GM23338 (cell line): ENCODE data around the gene RAB6A.

Experiments used
- CREB1 ChIP-seq: fragments of 250-450 bp; sonication (Bioruptor Pico); IDR thresholded peaks from 2 replicates; pipeline ENCODE4 v1.5.0; 2020; ENCODE audit warnings: low read depth, mild to moderate bottlenecking, moderate library complexity
- EZH2 ChIP-seq: fragments of 200-600 bp; sonication (generic); IDR thresholded peaks from one replicate; pipeline ENCODE4 v1.8.0; 2017; ENCODE audit warnings: antibody characterized with exemption, mild to moderate bottlenecking, low read depth; ENCODE audit not compliant: unreplicated experiment
- EZH2phosphoT487 ChIP-seq: fragments of 200-600 bp; sonication (generic); IDR thresholded peaks from one replicate; pipeline ENCODE4 v1.8.1; 2018; ENCODE audit warnings: antibody characterized with exemption; ENCODE audit not compliant: unreplicated experiment
- JUNB ChIP-seq: IDR thresholded peaks from one replicate; pipeline ENCODE4 v1.6.1; 2016; ENCODE audit warnings: antibody characterized with exemption; ENCODE audit not compliant: unreplicated experiment
- NANOG ChIP-seq: IDR thresholded peaks from 2 replicates; pipeline ENCODE4 v1.6.1; 2016; ENCODE audit warnings: antibody characterized with exemption, borderline replicate concordance
- POLR2AphosphoS5 ChIP-seq: IDR thresholded peaks from 2 replicates; pipeline ENCODE4 v1.6.1; 2016; ENCODE audit warnings: antibody characterized with exemption, low read depth
- ZNF331 ChIP-seq: fragments of 250-450 bp; sonication (Bioruptor Pico); IDR thresholded peaks from 2 replicates; pipeline ENCODE4 v1.5.0; 2020; ENCODE audit warnings: low read depth, mild to moderate bottlenecking, moderate library complexity
- TF ChIP-seq, protein P1 (sequence below), 2 experiments: fragments of 200-600 bp in 1 of 2; sonication (generic) in 1 of 2; conservative IDR thresholded peaks; 2 replicates each; pipeline versions ENCODE4 v1.5.1 to v1.6.1; 2016 to 2017; ENCODE audit warnings: antibody characterized with exemption in 2 of 2, low read depth in 2 of 2, mild to moderate bottlenecking in 2 of 2, moderate library complexity in 1 of 2
- TF ChIP-seq, protein P2 (sequence below): IDR thresholded peaks from one replicate; pipeline ENCODE4 v1.6.1; 2018; ENCODE audit warnings: antibody characterized with exemption; ENCODE audit not compliant: unreplicated experiment

DNA sequence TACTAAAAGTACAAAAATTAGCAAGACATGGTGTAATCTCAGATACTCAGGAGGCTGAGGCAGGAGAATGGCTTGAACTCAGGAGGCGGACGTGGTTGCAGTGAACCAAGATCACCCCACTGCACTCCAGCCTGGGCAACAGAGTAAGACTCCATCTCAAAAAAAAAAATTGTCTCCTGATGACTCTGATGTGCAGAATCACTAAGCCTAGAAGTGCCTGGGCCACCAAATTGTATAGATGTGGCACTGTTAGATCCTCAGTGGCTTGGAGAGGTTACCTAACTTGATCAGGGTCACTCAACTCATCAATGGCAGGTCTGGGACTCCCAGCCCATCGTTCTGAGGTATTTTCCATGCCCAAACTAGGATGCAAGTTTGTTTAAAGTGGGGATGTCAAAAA is 103.9 kb downstream of the RAB6A start:
- TF ChIP-seq NANOG (no peak), EZH2 (no peak), EZH2phosphoT487 (no peak), POLR2AphosphoS5 (no peak), CREB1 (CRISPR knock-in tag) (no peak), JUNB (no peak), ZNF331 (no peak)
- TF ChIP-seq, protein P1, sequence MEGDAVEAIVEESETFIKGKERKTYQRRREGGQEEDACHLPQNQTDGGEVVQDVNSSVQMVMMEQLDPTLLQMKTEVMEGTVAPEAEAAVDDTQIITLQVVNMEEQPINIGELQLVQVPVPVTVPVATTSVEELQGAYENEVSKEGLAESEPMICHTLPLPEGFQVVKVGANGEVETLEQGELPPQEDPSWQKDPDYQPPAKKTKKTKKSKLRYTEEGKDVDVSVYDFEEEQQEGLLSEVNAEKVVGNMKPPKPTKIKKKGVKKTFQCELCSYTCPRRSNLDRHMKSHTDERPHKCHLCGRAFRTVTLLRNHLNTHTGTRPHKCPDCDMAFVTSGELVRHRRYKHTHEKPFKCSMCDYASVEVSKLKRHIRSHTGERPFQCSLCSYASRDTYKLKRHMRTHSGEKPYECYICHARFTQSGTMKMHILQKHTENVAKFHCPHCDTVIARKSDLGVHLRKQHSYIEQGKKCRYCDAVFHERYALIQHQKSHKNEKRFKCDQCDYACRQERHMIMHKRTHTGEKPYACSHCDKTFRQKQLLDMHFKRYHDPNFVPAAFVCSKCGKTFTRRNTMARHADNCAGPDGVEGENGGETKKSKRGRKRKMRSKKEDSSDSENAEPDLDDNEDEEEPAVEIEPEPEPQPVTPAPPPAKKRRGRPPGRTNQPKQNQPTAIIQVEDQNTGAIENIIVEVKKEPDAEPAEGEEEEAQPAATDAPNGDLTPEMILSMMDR (conservative IDR thresholded peaks at IDR 0.05; ENCODE audit: low read depth in 2 of 2): no peak
- TF ChIP-seq, protein P2, sequence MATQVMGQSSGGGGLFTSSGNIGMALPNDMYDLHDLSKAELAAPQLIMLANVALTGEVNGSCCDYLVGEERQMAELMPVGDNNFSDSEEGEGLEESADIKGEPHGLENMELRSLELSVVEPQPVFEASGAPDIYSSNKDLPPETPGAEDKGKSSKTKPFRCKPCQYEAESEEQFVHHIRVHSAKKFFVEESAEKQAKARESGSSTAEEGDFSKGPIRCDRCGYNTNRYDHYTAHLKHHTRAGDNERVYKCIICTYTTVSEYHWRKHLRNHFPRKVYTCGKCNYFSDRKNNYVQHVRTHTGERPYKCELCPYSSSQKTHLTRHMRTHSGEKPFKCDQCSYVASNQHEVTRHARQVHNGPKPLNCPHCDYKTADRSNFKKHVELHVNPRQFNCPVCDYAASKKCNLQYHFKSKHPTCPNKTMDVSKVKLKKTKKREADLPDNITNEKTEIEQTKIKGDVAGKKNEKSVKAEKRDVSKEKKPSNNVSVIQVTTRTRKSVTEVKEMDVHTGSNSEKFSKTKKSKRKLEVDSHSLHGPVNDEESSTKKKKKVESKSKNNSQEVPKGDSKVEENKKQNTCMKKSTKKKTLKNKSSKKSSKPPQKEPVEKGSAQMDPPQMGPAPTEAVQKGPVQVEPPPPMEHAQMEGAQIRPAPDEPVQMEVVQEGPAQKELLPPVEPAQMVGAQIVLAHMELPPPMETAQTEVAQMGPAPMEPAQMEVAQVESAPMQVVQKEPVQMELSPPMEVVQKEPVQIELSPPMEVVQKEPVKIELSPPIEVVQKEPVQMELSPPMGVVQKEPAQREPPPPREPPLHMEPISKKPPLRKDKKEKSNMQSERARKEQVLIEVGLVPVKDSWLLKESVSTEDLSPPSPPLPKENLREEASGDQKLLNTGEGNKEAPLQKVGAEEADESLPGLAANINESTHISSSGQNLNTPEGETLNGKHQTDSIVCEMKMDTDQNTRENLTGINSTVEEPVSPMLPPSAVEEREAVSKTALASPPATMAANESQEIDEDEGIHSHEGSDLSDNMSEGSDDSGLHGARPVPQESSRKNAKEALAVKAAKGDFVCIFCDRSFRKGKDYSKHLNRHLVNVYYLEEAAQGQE: no peak
